ENCODE results near the gene CD40.

DNA sequence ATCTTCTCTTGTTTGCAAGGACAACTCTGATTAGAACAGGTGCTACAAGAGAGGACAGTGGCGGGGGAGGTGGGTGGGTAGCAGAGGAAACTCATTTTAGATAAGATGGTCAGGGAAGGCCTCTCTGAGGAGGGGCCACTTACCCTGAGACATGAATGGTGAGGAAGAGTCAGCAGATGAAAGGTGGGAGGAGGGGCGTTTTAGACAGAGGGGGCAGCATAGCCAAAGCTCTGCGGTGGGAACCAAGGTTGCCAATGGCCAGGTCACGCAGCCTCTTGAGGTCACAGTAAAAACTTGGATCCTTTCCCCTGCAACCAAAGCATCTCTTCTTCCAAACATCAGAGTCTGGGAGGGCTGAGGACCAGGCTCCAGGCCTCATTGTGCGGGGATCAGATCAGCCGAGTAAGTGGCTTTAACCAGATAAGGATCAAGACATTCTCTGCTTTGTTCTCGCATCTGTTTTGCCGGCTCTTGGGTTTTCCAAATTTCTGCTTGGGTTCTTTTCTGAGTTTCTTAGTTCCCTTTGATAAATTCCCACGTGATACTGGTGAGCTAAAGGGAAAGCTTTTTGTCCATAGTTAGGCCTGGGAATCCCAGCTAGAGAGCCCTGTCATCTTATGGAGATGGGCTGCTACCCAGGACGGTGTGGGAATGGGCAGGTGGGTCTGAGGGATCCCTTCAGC, 5.5 kb upstream of the CD40 start:
- TF ChIP-seq, protein P1, sequence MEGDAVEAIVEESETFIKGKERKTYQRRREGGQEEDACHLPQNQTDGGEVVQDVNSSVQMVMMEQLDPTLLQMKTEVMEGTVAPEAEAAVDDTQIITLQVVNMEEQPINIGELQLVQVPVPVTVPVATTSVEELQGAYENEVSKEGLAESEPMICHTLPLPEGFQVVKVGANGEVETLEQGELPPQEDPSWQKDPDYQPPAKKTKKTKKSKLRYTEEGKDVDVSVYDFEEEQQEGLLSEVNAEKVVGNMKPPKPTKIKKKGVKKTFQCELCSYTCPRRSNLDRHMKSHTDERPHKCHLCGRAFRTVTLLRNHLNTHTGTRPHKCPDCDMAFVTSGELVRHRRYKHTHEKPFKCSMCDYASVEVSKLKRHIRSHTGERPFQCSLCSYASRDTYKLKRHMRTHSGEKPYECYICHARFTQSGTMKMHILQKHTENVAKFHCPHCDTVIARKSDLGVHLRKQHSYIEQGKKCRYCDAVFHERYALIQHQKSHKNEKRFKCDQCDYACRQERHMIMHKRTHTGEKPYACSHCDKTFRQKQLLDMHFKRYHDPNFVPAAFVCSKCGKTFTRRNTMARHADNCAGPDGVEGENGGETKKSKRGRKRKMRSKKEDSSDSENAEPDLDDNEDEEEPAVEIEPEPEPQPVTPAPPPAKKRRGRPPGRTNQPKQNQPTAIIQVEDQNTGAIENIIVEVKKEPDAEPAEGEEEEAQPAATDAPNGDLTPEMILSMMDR (conservative IDR thresholded peaks at IDR 0.05 in 1 of 2, IDR thresholded peaks at IDR 0.05 in 1 of 2; ENCODE audit: extremely low read depth in 1 of 2, insufficient read depth in 1 of 2, low read depth in 1 of 2, low read length in 2 of 2), result no peak
- no peak for TF ChIP-seq EZH2 (IDR thresholded peaks at IDR 0.05; ENCODE audit: borderline replicate concordance, low read length)

Measured in mammary epithelial cell (primary cell).